ENCODE data around the gene KCNG3.

The KCNG3 gene

DNA sequence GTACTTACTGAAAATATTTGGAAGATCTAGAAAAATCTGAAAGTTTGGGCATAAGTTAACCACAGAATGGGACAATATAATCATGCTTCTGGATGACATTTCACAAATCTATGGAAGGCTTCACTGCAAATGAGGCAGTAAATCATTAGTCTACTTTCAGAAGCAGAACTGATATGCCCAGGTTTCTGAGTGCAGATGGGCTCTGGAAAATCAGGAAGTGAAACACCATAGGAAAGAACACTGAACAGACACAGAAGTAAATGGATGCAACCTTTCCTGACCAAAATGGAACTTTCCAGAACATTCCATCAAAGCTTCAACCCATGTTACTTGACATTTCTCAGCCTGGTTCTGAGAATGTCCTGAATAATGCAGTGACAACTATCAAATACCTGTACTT lies 55.1 kb downstream of the KCNG3 start:
- TF ChIP-seq CTCF (IDR thresholded peaks at IDR 0.05; ENCODE audit: insufficient read depth, low read depth, low read length, missing control alignments) = no peak
- H3K4me3 ChIP-seq (ENCODE audit: low read depth, low read length) = no peak overlapping the region
- no peak for DNase-seq (ENCODE audit: low read depth)

GRCh38 chr2:42436370-42436769 lies 57.4 kb downstream of the KCNG3 start:
- DNase-seq (ENCODE audit: low read depth) = no peak
- no peak overlapping the region for H3K4me3 ChIP-seq (ENCODE audit: low read depth, low read length)
- TF ChIP-seq CTCF (IDR thresholded peaks at IDR 0.05; ENCODE audit: insufficient read depth, low read depth, low read length, missing control alignments) = no peak

- DNase-seq (ENCODE audit: low read depth) = no peak
- no peak overlapping the region for H3K4me3 ChIP-seq (ENCODE audit: low read depth, low read length)
- TF ChIP-seq CTCF (IDR thresholded peaks at IDR 0.05; ENCODE audit: insufficient read depth, low read depth, low read length, missing control alignments) = no peak
Measured at GRCh38 chr2:42435628-42436027, 58.2 kb downstream of the KCNG3 start.

DNA sequence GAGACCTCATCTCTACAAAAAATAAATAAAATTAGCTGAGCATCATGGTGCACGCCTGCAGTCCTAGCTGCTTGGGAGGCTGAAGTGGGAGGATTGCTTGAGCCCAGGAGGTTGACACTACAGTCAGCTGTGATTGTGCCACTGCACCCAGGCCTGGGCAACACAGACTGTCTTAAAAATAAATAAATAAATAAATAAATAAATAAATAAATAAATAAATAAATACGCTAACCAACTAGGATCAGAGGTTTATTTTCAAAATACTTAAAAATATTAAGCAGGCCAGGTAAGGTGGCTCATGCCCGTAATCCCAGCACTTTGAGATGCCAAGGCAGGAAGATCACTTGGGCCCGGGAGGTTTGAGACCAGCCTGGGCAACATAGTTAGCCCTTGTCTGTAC lies 63.6 kb downstream of the KCNG3 start:
- H3K4me3 ChIP-seq (ENCODE audit: low read depth, low read length) = no peak overlapping the region
- no peak for DNase-seq (ENCODE audit: low read depth)
- no peak for TF ChIP-seq CTCF (IDR thresholded peaks at IDR 0.05; ENCODE audit: insufficient read depth, low read depth, low read length, missing control alignments)

DNA sequence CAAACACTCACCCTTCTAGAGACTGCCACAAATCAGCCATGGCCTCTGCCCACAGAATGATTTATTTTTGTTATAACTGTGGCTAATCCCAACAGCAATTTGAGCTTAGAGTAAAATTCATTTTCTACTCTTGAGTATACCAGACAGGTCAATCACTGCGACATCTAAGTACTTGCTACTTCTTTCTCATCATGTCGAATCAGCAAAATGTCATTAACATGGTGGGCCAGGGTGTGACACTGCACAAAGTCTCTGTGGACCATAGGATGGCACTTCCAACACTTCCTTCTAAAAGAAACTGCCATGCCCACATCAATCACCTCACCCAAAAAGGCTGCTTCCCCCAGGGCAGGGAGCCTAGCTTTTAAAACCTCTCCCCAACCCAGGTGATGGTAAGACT lies 64.4 kb downstream of the KCNG3 start:
- TF ChIP-seq CTCF (IDR thresholded peaks at IDR 0.05; ENCODE audit: insufficient read depth, low read depth, low read length, missing control alignments) = no peak
- no peak for DNase-seq (ENCODE audit: low read depth)

GRCh38 chr2:42425697-42426096 lies 68.1 kb downstream of the KCNG3 start:
- H3K4me3 ChIP-seq (ENCODE audit: low read depth, low read length) = no peak overlapping the region
- no peak for TF ChIP-seq CTCF (IDR thresholded peaks at IDR 0.05; ENCODE audit: insufficient read depth, low read depth, low read length, missing control alignments)
- no peak for DNase-seq (ENCODE audit: low read depth)

More for the DNA sequence above, 64.4 kb downstream of the KCNG3 start:
- H3K4me3 ChIP-seq (ENCODE audit: low read depth, low read length) = no peak overlapping the region

DNA sequence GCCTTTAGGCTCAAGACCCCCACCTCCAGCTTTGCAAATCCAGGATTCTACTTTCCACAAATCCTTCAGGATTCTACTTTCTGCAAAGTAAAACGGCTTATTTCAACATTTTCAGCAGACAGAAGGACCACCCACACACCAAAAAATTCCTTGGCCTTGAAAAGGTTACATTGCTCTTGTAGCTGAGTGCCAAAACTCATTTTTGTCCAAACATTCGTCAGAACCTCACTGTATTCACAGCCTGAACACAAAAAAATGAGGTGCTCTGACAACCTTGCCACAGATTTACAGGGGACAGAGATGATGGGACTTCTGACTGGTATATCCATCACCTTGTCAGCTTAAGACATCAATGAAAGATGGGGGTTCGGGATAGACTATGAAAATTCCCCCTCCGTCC lies 69.7 kb downstream of the KCNG3 start:
- DNase-seq (ENCODE audit: low read depth) = no peak
- no peak overlapping the region for H3K4me3 ChIP-seq (ENCODE audit: low read depth, low read length)
- TF ChIP-seq CTCF (IDR thresholded peaks at IDR 0.05; ENCODE audit: insufficient read depth, low read depth, low read length, missing control alignments) = no peak

Measured in GM12865 (cell line).